Testis (tissue), 2 donors: Measurements from ENCODE around the gene CD74.

Experiments used
- POLR2A ChIP-seq: fragments of 450-650 bp; IDR thresholded peaks from one replicate; pipeline ENCODE4 v1.6.1; 2017; ENCODE audit warnings: antibody characterized with exemption, mild to moderate bottlenecking, moderate library complexity
- TF ChIP-seq, protein P1 (sequence below), 3 experiments: fragments of 450-650 bp in 2 of 3; fragments of 200-600 bp in 1 of 3; sonication (generic) in 1 of 3; IDR thresholded peaks; one replicate each; pipeline ENCODE4 v1.5.1; 2016 to 2019; ENCODE audit warnings: antibody characterized with exemption in 3 of 3, mild to moderate bottlenecking in 2 of 3, moderate library complexity in 1 of 3

GRCh38 chr5:150392680-150393079 is 20.0 kb downstream of the CD74 start:
- TF ChIP-seq, protein P1, sequence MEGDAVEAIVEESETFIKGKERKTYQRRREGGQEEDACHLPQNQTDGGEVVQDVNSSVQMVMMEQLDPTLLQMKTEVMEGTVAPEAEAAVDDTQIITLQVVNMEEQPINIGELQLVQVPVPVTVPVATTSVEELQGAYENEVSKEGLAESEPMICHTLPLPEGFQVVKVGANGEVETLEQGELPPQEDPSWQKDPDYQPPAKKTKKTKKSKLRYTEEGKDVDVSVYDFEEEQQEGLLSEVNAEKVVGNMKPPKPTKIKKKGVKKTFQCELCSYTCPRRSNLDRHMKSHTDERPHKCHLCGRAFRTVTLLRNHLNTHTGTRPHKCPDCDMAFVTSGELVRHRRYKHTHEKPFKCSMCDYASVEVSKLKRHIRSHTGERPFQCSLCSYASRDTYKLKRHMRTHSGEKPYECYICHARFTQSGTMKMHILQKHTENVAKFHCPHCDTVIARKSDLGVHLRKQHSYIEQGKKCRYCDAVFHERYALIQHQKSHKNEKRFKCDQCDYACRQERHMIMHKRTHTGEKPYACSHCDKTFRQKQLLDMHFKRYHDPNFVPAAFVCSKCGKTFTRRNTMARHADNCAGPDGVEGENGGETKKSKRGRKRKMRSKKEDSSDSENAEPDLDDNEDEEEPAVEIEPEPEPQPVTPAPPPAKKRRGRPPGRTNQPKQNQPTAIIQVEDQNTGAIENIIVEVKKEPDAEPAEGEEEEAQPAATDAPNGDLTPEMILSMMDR (IDR thresholded peaks at IDR 0.05), result no peak
- no peak for TF ChIP-seq POLR2A
